Stimulated activated memory B cell treated with anti-CD40 and anti-IgM and Interleukin-4, amounts not matched to agents 10 μg/mL and 1 μg/mL and 100 μg/mL, for 72 hours (primary cell): ENCODE data around the gene PHETA2.
A peak's percentile ranks its signal among the peaks of the same experiment; 100 is the strongest.
"Not testable (repeated sequence)": the region's sequence is repeated elsewhere in the genome, so short reads cannot be mapped to it uniquely, and the experiment has no call there.

ENCODE experiments used
- ATAC-seq: fragments of 150-1000 bp; cut with Tn5 transposase; 2 replicates; pipeline ENCODE4 v1.10.0; 2021
- H3K27ac Mint-ChIP-seq: one replicate; pipeline ENCODE4 v1.8.0; 2022; ENCODE audit warnings: mild to moderate bottlenecking, mixed read lengths
- H3K27me3 Mint-ChIP-seq: one replicate; pipeline ENCODE4 v1.8.0; 2022; ENCODE audit warnings: mixed read lengths
- H3K36me3 Mint-ChIP-seq: one replicate; pipeline ENCODE4 v1.8.0; 2022; ENCODE audit warnings: mixed read lengths
- H3K4me1 Mint-ChIP-seq: one replicate; pipeline ENCODE4 v1.8.0; 2022; ENCODE audit warnings: mixed read lengths
- H3K4me3 Mint-ChIP-seq: one replicate; pipeline ENCODE4 v1.8.0; 2022; ENCODE audit warnings: mild to moderate bottlenecking, moderate library complexity, mixed read lengths
- H3K9me3 Mint-ChIP-seq: one replicate; pipeline ENCODE4 v1.8.0; 2022; ENCODE audit warnings: mixed read lengths

PHETA2 gene

DNA sequence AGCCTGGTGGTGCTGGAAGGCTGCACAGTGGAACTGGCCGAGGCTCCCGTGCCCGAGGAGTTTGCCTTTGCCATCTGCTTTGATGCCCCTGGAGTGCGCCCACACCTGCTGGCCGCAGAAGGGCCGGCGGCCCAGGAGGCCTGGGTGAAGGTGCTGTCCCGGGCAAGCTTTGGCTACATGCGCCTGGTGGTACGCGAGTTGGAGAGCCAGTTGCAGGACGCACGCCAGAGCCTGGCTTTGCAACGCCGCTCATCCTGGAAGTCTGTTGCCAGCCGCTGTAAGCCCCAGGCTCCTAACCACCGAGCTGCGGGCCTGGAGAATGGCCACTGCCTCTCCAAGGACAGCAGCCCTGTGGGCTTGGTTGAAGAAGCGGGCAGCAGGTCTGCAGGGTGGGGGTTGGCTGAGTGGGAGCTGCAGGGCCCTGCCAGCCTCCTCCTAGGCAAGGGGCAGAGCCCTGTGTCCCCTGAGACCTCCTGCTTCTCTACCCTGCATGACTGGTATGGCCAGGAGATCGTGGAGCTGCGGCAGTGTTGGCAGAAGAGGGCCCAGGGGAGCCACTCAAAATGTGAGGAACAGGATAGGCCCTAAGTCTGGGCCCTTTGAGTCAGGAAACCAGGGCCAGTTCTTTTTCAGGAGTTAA lies 3.6 kb downstream of the PHETA2 start:
- Mint-ChIP-seq H3K27me3 (no peaks in the 10 kb centered on the region), H3K4me1 (peaks cover 46% of the 10 kb centered on the region), H3K4me3 (no peak overlapping the region), H3K36me3 (peaks cover 11% of the 10 kb centered on the region), H3K9me3 (no peaks in the 10 kb centered on the region), H3K27ac (peak overlapping the region; percentile 100)
- ATAC-seq: no peak

GRCh38 chr22:42078469-42079318 lies 4.6 kb downstream of the PHETA2 start:
- H3K9me3 Mint-ChIP-seq: no peaks in the 10 kb centered on the region
- H3K27me3 Mint-ChIP-seq: no peaks in the 10 kb centered on the region
- peaks cover 15% of the 10 kb centered on the region for H3K36me3 Mint-ChIP-seq
- peak overlapping the region; percentile 91 for H3K4me3 Mint-ChIP-seq
- peak; percentile 18 for ATAC-seq
- H3K4me1 Mint-ChIP-seq: peaks cover 40% of the 10 kb centered on the region
- H3K27ac Mint-ChIP-seq: peak overlapping the region; percentile 100

DNA sequence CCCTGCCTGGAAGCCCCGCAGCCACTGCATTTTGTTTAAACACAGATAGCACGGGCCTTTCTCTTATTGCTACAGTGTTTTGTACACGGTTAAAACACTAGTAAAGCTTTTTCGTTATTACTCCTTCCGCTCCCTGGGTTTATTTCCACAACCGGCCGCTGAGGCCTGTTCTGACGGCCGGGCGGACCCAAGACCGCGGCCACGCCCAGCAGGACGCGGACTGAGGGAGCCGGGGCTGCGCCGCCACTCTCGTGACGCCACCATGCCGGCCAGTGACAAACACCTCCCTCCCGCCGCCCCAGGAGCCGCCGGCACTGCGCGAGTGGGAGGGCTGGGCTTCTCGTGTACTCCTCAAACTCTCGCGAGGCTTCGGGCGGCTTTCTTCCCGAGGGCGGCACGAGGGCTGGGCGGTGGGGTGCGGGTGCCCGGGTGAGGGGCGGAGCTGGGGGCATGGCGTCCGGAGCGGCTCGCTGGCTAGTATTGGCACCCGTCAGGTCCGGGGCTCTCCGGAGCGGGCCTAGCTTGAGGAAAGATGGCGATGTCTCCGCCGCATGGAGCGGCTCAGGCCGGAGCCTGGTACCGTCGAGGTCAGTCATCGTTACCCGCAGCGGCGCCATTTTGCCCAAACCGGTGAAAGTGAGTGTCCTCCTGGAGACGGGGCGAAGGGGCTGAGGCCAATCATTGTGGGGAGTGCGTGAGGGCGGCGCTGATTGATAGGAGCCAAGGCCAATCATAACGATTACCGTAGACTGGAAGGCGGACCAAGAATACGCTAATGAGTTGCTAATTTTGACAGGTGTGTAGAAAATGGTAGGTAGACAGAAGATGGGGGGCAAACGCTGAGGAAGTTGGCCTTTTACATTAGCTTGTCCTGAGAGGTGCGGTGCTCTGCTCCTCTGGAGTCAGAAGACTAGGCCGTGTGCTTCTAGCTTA lies 5.5 kb downstream of the PHETA2 start, which contains the start of gene SMDT1:
Gene SMDT1, plus strand, starts transcription at position 382 of the 933 bp plus-strand sequence. Its CDS starts 69 bp downstream, at position 451.
- Mint-ChIP-seq H3K27ac (peak within 1 kb of the TSS; percentile 100), H3K4me3 (peak within 1 kb of the TSS; percentile 91), H3K4me1 (peaks cover 40% of the 10 kb centered on the region), H3K36me3 (peaks cover 24% of the 10 kb centered on the region), H3K27me3 (no peaks in the 10 kb centered on the region), H3K9me3 (no peaks in the 10 kb centered on the region)
- peak; percentile 96 for ATAC-seq

GRCh38 chr22:42080287-42080686 lies 6.2 kb downstream of the PHETA2 start:
- Mint-ChIP-seq H3K27ac (peak overlapping the region; percentile 100), H3K9me3 (no peaks in the 10 kb centered on the region), H3K4me3 (peak overlapping the region; percentile 91), H3K36me3 (peaks cover 31% of the 10 kb centered on the region), H3K4me1 (peaks cover 33% of the 10 kb centered on the region), H3K27me3 (no peaks in the 10 kb centered on the region)
- ATAC-seq: no peak

DNA sequence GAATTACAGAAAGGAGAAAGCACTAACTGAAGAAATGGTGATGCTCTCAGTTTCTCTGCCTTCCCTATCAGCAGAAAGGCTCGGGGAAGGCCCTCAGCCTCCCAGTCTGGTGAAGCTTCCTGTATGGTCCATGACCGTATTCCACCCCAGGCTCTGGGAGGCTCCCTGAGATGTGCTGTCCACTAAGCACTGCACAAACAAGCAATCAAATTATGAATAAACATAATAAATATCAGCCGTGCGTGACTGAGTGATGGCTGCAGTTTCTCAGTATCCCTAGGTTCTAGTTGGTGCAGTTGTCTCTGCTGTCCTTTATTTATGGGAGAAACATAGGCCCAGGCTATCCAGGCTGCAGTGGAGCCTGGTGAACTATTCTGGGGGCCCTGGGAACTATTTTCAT lies 9.1 kb downstream of the PHETA2 start:
- Mint-ChIP-seq H3K9me3 (no peaks in the 10 kb centered on the region), H3K36me3 (peaks cover 47% of the 10 kb centered on the region), H3K27me3 (no peaks in the 10 kb centered on the region), H3K27ac (no peak overlapping the region), H3K4me3 (no peak overlapping the region), H3K4me1 (peaks cover 33% of the 10 kb centered on the region)
- ATAC-seq: no peak

DNA sequence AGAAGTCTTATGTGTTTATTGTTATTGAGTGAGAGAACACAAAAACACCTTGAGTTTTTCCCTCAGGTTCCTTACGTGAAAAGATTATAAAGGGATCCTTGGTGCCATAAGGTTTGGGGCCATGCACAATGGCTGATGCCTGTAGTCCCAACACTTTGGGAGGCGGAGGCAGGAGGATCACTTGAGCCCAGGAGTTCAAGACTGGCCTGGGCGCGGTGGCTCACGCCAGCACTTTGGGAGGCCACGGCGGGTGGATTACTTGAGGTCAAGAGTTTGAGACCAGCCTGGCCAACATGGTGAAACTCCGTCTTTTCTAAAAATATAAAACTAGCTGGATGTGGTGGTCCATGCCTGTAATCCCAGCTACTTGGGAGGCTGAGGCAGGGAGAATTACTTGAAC lies 10.8 kb downstream of the PHETA2 start:
- Mint-ChIP-seq H3K36me3 (peaks cover 61% of the 10 kb centered on the region), H3K4me1 (peaks cover 36% of the 10 kb centered on the region), H3K4me3 (no peak overlapping the region), H3K27ac (no peak overlapping the region), H3K9me3 (no peaks in the 10 kb centered on the region), H3K27me3 (no peaks in the 10 kb centered on the region)
- no peak for ATAC-seq

GRCh38 chr22:42086051-42086450 lies 12.0 kb downstream of the PHETA2 start:
- Mint-ChIP-seq H3K36me3 (peaks cover 63% of the 10 kb centered on the region), H3K27ac (no peak overlapping the region), H3K27me3 (no peaks in the 10 kb centered on the region), H3K9me3 (no peaks in the 10 kb centered on the region), H3K4me3 (no peak overlapping the region), H3K4me1 (peaks cover 33% of the 10 kb centered on the region)
- ATAC-seq: no peak

- H3K27ac Mint-ChIP-seq: peak within 1 kb of the TSS; percentile 94
These were observed 16.8 kb downstream of the PHETA2 start, which contains the start of gene NDUFA6 for GRCh38 chr22:42090596-42091454. TSS of gene NDUFA6 (minus strand) at chr22:42090772. CDS start at chr22:42090744, 28 bp downstream.

GRCh38 chr22:42091455-42091782 lies 17.4 kb downstream of the PHETA2 start:
- H3K36me3 Mint-ChIP-seq: peaks cover 27% of the 10 kb centered on the region
- H3K27ac Mint-ChIP-seq: peak overlapping the region; percentile 94
- no peaks in the 10 kb centered on the region for H3K27me3 Mint-ChIP-seq
- no peak for ATAC-seq
- H3K9me3 Mint-ChIP-seq: no peaks in the 10 kb centered on the region
- peak overlapping the region; percentile 92 for H3K4me3 Mint-ChIP-seq
- H3K4me1 Mint-ChIP-seq: peaks cover 21% of the 10 kb centered on the region

More at GRCh38 chr22:42090596-42091454, 16.8 kb downstream of the PHETA2 start, which contains the start of gene NDUFA6:
- peak; percentile 99 for ATAC-seq
- peaks cover 28% of the 10 kb centered on the region for H3K36me3 Mint-ChIP-seq
- H3K4me1 Mint-ChIP-seq: peaks cover 21% of the 10 kb centered on the region
- H3K27me3 Mint-ChIP-seq: no peaks in the 10 kb centered on the region
- no peaks in the 10 kb centered on the region for H3K9me3 Mint-ChIP-seq
- peak within 1 kb of the TSS; percentile 92 for H3K4me3 Mint-ChIP-seq

GRCh38 chr22:42101199-42101598 lies 27.2 kb downstream of the PHETA2 start:
- Mint-ChIP-seq H3K27me3 (no peaks in the 10 kb centered on the region), H3K36me3 (peaks cover 39% of the 10 kb centered on the region), H3K27ac (no peak overlapping the region), H3K4me3 (no peak overlapping the region), H3K9me3 (peaks cover 14% of the 10 kb centered on the region), H3K4me1 (no peaks in the 10 kb centered on the region)
- ATAC-seq: no peak

DNA sequence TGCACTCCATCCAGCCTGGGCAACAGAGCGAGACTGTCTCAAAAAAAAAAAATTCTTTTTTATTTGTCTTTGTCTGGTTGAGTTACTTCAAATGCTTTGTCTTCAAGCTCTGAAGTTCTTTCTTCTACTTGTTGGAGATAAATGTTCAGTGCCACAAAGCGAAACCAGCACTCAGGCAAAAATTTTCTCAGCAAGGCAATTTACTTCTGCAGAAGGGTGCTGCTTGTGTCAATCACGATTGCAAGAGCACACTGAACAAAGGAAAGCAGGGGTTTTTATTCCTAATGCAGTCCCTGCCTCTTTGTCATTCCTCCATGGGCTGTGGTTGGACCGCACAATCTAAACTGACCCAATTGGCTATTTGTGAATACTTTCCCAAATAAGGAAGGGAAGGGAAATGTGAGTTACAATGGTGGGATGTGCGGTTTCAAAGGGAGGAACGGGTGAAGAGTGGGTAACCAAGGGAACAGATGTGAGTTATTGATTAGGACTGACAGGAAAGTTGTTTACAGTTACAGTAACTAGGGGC lies 30.3 kb downstream of the PHETA2 start:
- H3K27me3 Mint-ChIP-seq, H3K27ac Mint-ChIP-seq, ATAC-seq, H3K4me1 Mint-ChIP-seq, H3K4me3 Mint-ChIP-seq: not testable (repeated sequence)
- Mint-ChIP-seq H3K9me3 (peaks cover 11% of the 10 kb centered on the region), H3K36me3 (peaks cover 45% of the 10 kb centered on the region)

GRCh38 chr22:42108848-42109247 lies 34.8 kb downstream of the PHETA2 start:
- Mint-ChIP-seq H3K27ac (no peak overlapping the region), H3K36me3 (peaks cover 29% of the 10 kb centered on the region), H3K27me3 (no peaks in the 10 kb centered on the region), H3K9me3 (peaks cover 7% of the 10 kb centered on the region), H3K4me3 (no peak overlapping the region), H3K4me1 (no peaks in the 10 kb centered on the region)
- no peak for ATAC-seq

DNA sequence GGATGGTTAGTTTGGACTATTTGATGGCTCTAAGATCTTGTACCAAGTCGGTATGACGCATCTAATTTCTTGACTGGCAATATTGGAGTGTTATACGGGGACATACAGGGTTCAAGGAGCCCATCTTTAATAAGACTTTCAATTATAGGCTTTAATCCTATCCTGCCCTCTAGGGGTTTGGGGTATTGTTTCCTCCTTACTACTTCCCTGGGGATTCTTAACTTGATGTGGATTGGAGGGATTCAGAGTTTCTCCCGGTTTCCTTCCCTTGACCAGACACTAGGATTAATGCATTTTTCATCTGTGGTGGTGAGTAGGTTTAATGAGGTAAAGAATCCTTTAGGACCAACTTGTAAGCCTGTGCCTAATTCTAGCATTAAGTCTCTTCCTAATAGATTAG lies 37.8 kb downstream of the PHETA2 start:
- Mint-ChIP-seq H3K4me3 (no peak overlapping the region), H3K27ac (no peak overlapping the region), H3K36me3 (peaks cover 27% of the 10 kb centered on the region), H3K4me1 (no peaks in the 10 kb centered on the region), H3K9me3 (peaks cover 6% of the 10 kb centered on the region), H3K27me3 (no peaks in the 10 kb centered on the region)
- ATAC-seq: no peak

DNA sequence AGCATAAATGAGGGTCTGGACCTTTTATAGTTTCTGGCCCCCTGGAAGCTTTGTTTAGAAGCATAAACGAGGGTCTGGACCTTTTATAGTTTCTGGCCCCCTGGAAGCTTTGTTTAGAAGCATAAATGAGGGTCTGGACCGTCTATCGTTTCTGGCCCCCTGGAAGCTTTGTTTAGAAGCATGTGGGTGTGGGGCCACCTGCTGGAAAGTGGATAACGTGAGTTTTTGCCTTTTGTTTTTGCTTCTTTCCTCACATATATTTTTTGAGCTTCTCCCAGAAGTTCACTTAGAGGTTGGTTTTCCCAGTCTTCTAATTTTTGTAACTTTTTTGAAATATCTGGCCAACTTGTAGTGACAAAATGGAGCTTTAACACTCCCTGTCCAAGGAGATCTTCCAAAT lies 38.7 kb downstream of the PHETA2 start:
- not testable (repeated sequence) for H3K9me3 Mint-ChIP-seq, ATAC-seq, H3K4me1 Mint-ChIP-seq, H3K4me3 Mint-ChIP-seq, H3K27ac Mint-ChIP-seq, H3K27me3 Mint-ChIP-seq
- H3K36me3 Mint-ChIP-seq: peaks cover 23% of the 10 kb centered on the region
